K562 (cell line): ENCODE data around the gene CACNA1I. TPM values are rescaled to one million over a fixed set of nuclear protein-coding genes. Genes with fewer than 3 reads are reported as not detected.

Experiments used
- ATAC-seq: fragments of 200-7000 bp; cut with Tn5 transposase; 3 replicates; pipeline ENCODE4 v1.9.1; 2020; ENCODE audit warnings: moderate library complexity
- BruUV-seq: library from RNA; stranded (reverse); fragments of 400-500 nt; replicated peaks from 2 replicates; lab custom pipeline; 2021; lab: Mats Ljungman, UMichigan
- CTCF ChIA-PET: fragments of 300-600 bp; formaldehyde crosslinking; extraction: SDS; loops from one replicate; lab custom pipeline; 2021; ENCODE audit warnings: low intra/inter-chr PET ratio; lab: Yijun Ruan, JAX
- POLR2A ChIA-PET: fragments of 300-600, 350-650 bp; sonication (Branson Sonifier 250); formaldehyde crosslinking; extraction: SDS; loops from one replicate; lab custom pipeline; 2021; ENCODE audit warnings: antibody characterized with exemption, inconsistent platforms; lab: Yijun Ruan, JAX
- DNase-seq, 4 experiments: peaks; one replicate each; pipeline versions ENCODE4 v3.0.0 to v3.0.0-alpha.2; 2011 to 2018; ENCODE audit warnings: low spot score in 3 of 4, mixed read lengths in 3 of 4; ENCODE audit errors: extremely low read depth in 1 of 4
- FAIRE-seq: peaks from 2 replicates; lab custom pipeline; 2011; peaks lifted over from hg19 to GRCh38; lab: Jason Lieb, UNC
- H2AFZ ChIP-seq: 2 replicates; pipeline ENCODE4 v1.6.0; 2011; ENCODE audit warnings: low read depth, low read length, control low read depth, inconsistent platforms
- H3K27ac ChIP-seq: fragments of 200-600 bp; 3 replicates; pipeline ENCODE4 v1.8.0; 2011; ENCODE audit warnings: low read depth, mild to moderate bottlenecking, control low read depth, inconsistent platforms, low read length, moderate library complexity, mixed read lengths; ENCODE audit errors: extremely low read depth
- H3K27me3 ChIP-seq, 2 experiments: fragments of 300-600 bp in 1 of 2; 2 replicates in 1 of 2; 3 replicates in 1 of 2; pipeline versions ENCODE4 v1.6.0 to v1.8.0; 2011; ENCODE audit warnings: inconsistent platforms in 2 of 2, low read length in 2 of 2, mild to moderate bottlenecking in 1 of 2, mixed read lengths in 1 of 2, moderate library complexity in 1 of 2; ENCODE audit not compliant: control insufficient read depth in 2 of 2, insufficient read depth in 2 of 2
- H3K36me3 ChIP-seq: fragments of 300-600 bp; 3 replicates; pipeline ENCODE4 v1.8.0; 2011; ENCODE audit warnings: mild to moderate bottlenecking, low read length, inconsistent platforms; ENCODE audit not compliant: control insufficient read depth, insufficient read depth
- H3K4me1 ChIP-seq, 2 experiments: fragments of 200-600 bp in 1 of 2; replicated peaks in 1 of 2; 2 replicates in 1 of 2; 3 replicates in 1 of 2; pipeline versions ENCODE4 v1.5.1 to v1.8.0; 2011; ENCODE audit warnings: inconsistent platforms in 2 of 2, low read length in 2 of 2, mild to moderate bottlenecking in 1 of 2, mixed read lengths in 1 of 2, moderate library complexity in 1 of 2; ENCODE audit not compliant: control insufficient read depth in 2 of 2, insufficient read depth in 2 of 2
- H3K4me2 ChIP-seq: 2 replicates; pipeline ENCODE4 v1.6.1; 2011; ENCODE audit warnings: low read length, control low read depth, inconsistent platforms, mixed read lengths; ENCODE audit not compliant: insufficient read depth
- H3K4me3 ChIP-seq: fragments of 200-600 bp; sonication (generic), shearing (Covaris generic); 2 replicates; pipeline ENCODE4 v1.5.1; 2016; ENCODE audit warnings: control low read depth, inconsistent platforms
- H3K79me2 ChIP-seq: fragments of 200-600 bp; 3 replicates; pipeline ENCODE4 v1.8.0; 2011; ENCODE audit warnings: low read length, inconsistent platforms; ENCODE audit not compliant: control insufficient read depth, insufficient read depth
- H3K9ac ChIP-seq, 2 experiments: 2 replicates each; pipeline versions ENCODE4 v1.6.0 to v1.6.1; 2011; ENCODE audit warnings: low read depth in 2 of 2, low read length in 2 of 2, control low read depth in 1 of 2, inconsistent platforms in 1 of 2, mild to moderate bottlenecking in 1 of 2, mixed read lengths in 1 of 2; ENCODE audit not compliant: insufficient read depth in 1 of 2
- H3K9me1 ChIP-seq: one replicate; pipeline ENCODE4 v1.6.0; 2011; ENCODE audit warnings: inconsistent platforms, mild to moderate bottlenecking, low read length, moderate library complexity; ENCODE audit not compliant: control insufficient read depth, insufficient read depth
- H3K9me3 ChIP-seq: replicated peaks from 2 replicates; pipeline ENCODE4 v1.5.1; 2011; ENCODE audit warnings: low read depth, low read length, inconsistent platforms; ENCODE audit not compliant: control insufficient read depth, insufficient read depth
- H4K20me1 ChIP-seq: replicated peaks from 2 replicates; pipeline ENCODE4 v1.6.1; 2011; ENCODE audit warnings: low read length, inconsistent platforms, mixed read lengths; ENCODE audit not compliant: control insufficient read depth, insufficient read depth
- FOSL1 ChIP-seq: fragments of 200-800 bp; sonication (Bioruptor generic); conservative IDR thresholded peaks from 2 replicates; pipeline ENCODE4 v1.6.1; 2016; ENCODE audit warnings: missing genetic modification characterization, missing compliant biosample characterization
- MYNN ChIP-seq, 2 experiments: sonication (generic); formaldehyde crosslinking in 1 of 2; IDR thresholded peaks; 2 replicates each; pipeline versions ENCODE4 v1.5.0 to v1.6.1; 2016 to 2020; ENCODE audit warnings: antibody characterized with exemption in 1 of 2, missing genetic modification reagents in 1 of 2
- PKNOX1 ChIP-seq: fragments of 450-650 bp; IDR thresholded peaks from 2 replicates; pipeline ENCODE4 v1.6.1; 2016
- ZBTB40 ChIP-seq, 2 experiments: fragments of 450-650 bp in 1 of 2; sonication (generic) in 1 of 2; formaldehyde crosslinking in 1 of 2; IDR thresholded peaks; 2 replicates each; pipeline versions ENCODE4 v1.7.1 to v1.9.0; 2016 to 2022; ENCODE audit warnings: inconsistent platforms in 1 of 2, mild to moderate bottlenecking in 1 of 2, missing genetic modification reagents in 1 of 2
- ZNF384 ChIP-seq: IDR thresholded peaks from 2 replicates; pipeline ENCODE4 v1.6.1; 2012; ENCODE audit warnings: low read depth, low read length, improper control_type of control experiment
- WGBS: fragments of 100-300 bp; shearing (Covaris generic); methylation state at CpG from one replicate; pipeline ENCODE4 v1.1.6; 2016; ENCODE audit warnings: low coverage, mixed read lengths; ENCODE audit not compliant: insufficient coverage; ENCODE audit errors: missing lambda C conversion rate; 5-methylcytosine and 5-hydroxymethylcytosine counted together
- in situ Hi-C: fragments of 300-500 bp; cut with MboI; formaldehyde crosslinking; loops from 4 replicates; pipeline ENCODE4 v1.15.0; 2018; ENCODE audit warnings: inconsistent platforms, mixed read lengths
- intact Hi-C: fragments of 100-400 bp; cut with micrococcal nuclease; formaldehyde crosslinking; loops from 2 replicates; pipeline ENCODE4 v1.14.2; 2022
- polyA plus RNA-seq, 8 experiments: library from polyadenylated mRNA; depleted of rRNA in 4 of 8; stranded (reverse) in 5 of 8; unstranded in 3 of 8; fragments of >200 nt; fragmentation: Nextera tagmentation in 2 of 8; fragmentation: Illumina TruSeq in 1 of 8; extraction: Ambion mirVana in 2 of 8; extraction: Trizol in 1 of 8; gene quantifications; 2 replicates each; pipeline versions ENCODE4 v1.2.1 to v1.2.3, GENCODE V29; 2011 to 2014; ENCODE audit warnings: inconsistent platforms in 1 of 8, missing spikeins in 1 of 8
- total RNA-seq, 7 experiments: library from RNA; depleted of rRNA in 6 of 7; stranded (reverse); fragments of >200 nt in 6 of 7; fragmentation: Illumina TruSeq in 2 of 7; extraction: Trizol in 2 of 7; gene quantifications; 2 replicates each; pipeline versions ENCODE4 v1.2.1 to v1.2.3, GENCODE V29; 2011 to 2021; ENCODE audit warnings: low replicate concordance in 1 of 7

CACNA1I gene
- total and polyA plus RNA-seq, 9 of the 15 experiments (the other 6 are each of a cell fraction or from before 2014, with no cell fraction given): 0.01 to 0.79 (median 0.32) TPM; not detected in 1

- FAIRE-seq: peak; percentile 11
- no peak overlapping the region for H3K27ac ChIP-seq
- H2AFZ ChIP-seq: no peak overlapping the region; the same call in 1 of the 2 replicates
- DNase-seq: no peak
- no peak overlapping the region for H3K4me2 ChIP-seq
- no peak overlapping the region for H3K4me3 ChIP-seq
- no TSS peak for BruUV-seq
- no peaks in the 10 kb centered on the region for H3K79me2 ChIP-seq
- H3K9ac ChIP-seq: no peak overlapping the region
- peaks cover 10% of the 10 kb centered on the region in 2 experiments; a peak in 3 of 5 replicates for H3K4me1 ChIP-seq
- no peaks in the 10 kb centered on the region for H4K20me1 ChIP-seq
- no peaks in the 10 kb centered on the region for H3K36me3 ChIP-seq
- 24% methylated on average over 2 of the region's 2 CpGs for WGBS
- TF ChIP-seq ZNF384 (no peak), MYNN (IDR thresholded peaks at IDR 0.05) (no peak), MYNN (CRISPR knock-in tag; IDR thresholded peaks at IDR 0.05) (no peak), ZBTB40 (IDR thresholded peaks at IDR 0.05) (peak; percentile 93), ZBTB40 (CRISPR knock-in tag; IDR thresholded peaks at IDR 0.05) (peak; percentile 76), PKNOX1 (no peak), FOSL1 (tag) (0 out of 2 replicates have a peak, but pooled peaks have one; percentile 20)
- ChIA-PET POLR2A (interaction anchor here (0.6 kb wide), 1 partner anchor 13 kb away, joined by 3 read pairs; no protein-coding TSS in a partner anchor), CTCF (no interaction called here)
- in situ Hi-C loops: no loop called here
- ATAC-seq: no peak
- H3K9me1 ChIP-seq: no peaks in the 10 kb centered on the region
- 0 out of 2 replicates have a peak, but pooled peaks cover 2% of the 10 kb centered on the region for H3K9me3 ChIP-seq
- H3K27me3 ChIP-seq: no peaks in the 10 kb centered on the region
- intact Hi-C loops: no loop called here
These were observed 68.4 kb downstream of the CACNA1I start for GRCh38 chr22:39638958-39639357.
